GM12878 (cell line): ENCODE results near the gene CCSER2. TPM values are rescaled to one million over a fixed set of nuclear protein-coding genes. Genes with fewer than 3 reads are reported as not detected.

Experiments
- BHLHE40 ChIP-seq, 2 experiments: fragments of 450-650 bp in 1 of 2; IDR thresholded peaks; 2 replicates each; pipeline ENCODE4 v1.6.1; 2011 to 2017; ENCODE audit warnings: low read depth in 2 of 2, borderline replicate concordance in 1 of 2, improper control_type of control experiment in 1 of 2, low read length in 1 of 2, mild to moderate bottlenecking in 1 of 2
- CEBPZ ChIP-seq: fragments of 150-350 bp; IDR thresholded peaks from 2 replicates; pipeline ENCODE4 v1.6.1; 2016; ENCODE audit warnings: low read depth, low read length
- FOS ChIP-seq: IDR thresholded peaks from 3 replicates; pipeline ENCODE4 v1.6.1; 2011; ENCODE audit warnings: borderline replicate concordance; ENCODE audit not compliant: insufficient read length; ENCODE audit errors: extremely low read depth
- JUND ChIP-seq: IDR thresholded peaks from 2 replicates; pipeline ENCODE4 v1.6.1; 2012; ENCODE audit warnings: low read depth, mild to moderate bottlenecking, low read length, improper control_type of control experiment, moderate library complexity
- KAT2A ChIP-seq: conservative IDR thresholded peaks from 2 replicates; pipeline ENCODE4 v1.6.1; 2011; ENCODE audit warnings: low read depth, low read length; ENCODE audit not compliant: control insufficient read depth
- MAX ChIP-seq: IDR thresholded peaks from 2 replicates; pipeline ENCODE4 v1.6.1; 2012; ENCODE audit warnings: low read depth, low read length, improper control_type of control experiment
- MYB ChIP-seq: fragments of 150-350 bp; IDR thresholded peaks from 2 replicates; pipeline ENCODE4 v1.6.1; 2014; ENCODE audit warnings: mild to moderate bottlenecking, low read depth, low read length, borderline replicate concordance
- MYC ChIP-seq: IDR thresholded peaks from 2 replicates; pipeline ENCODE4 v1.6.1; 2011; ENCODE audit warnings: mild to moderate bottlenecking, low read length, moderate library complexity, inconsistent platforms; ENCODE audit not compliant: insufficient read depth, insufficient replicate concordance, insufficient read length, severe bottlenecking
- NR2C2 ChIP-seq: IDR thresholded peaks from 2 replicates; pipeline ENCODE4 v1.6.1; 2011; ENCODE audit warnings: borderline replicate concordance, low read depth; ENCODE audit not compliant: control insufficient read depth, insufficient read length
- SMARCA5 ChIP-seq: fragments of 450-650 bp; IDR thresholded peaks from 2 replicates; pipeline ENCODE4 v1.6.1; 2017; ENCODE audit warnings: mild to moderate bottlenecking
- TBL1XR1 ChIP-seq: IDR thresholded peaks from 2 replicates; pipeline ENCODE4 v1.6.1; 2012; ENCODE audit warnings: low read depth, low read length, improper control_type of control experiment
- TCF12 ChIP-seq: IDR thresholded peaks from 2 replicates; pipeline ENCODE4 v1.6.1; 2011; ENCODE audit warnings: low read depth, mild to moderate bottlenecking, low read length
- ZBTB40 ChIP-seq: fragments of 450-650 bp; IDR thresholded peaks from 2 replicates; pipeline ENCODE4 v1.6.1; 2016; ENCODE audit warnings: mild to moderate bottlenecking, moderate library complexity, borderline replicate concordance
- ZSCAN29 ChIP-seq: fragments of 450-650 bp; IDR thresholded peaks from 2 replicates; pipeline ENCODE4 v1.6.1; 2017; ENCODE audit warnings: mild to moderate bottlenecking, moderate library complexity
- polyA plus RNA-seq, 11 experiments: library from polyadenylated mRNA; depleted of rRNA in 4 of 11; unstranded in 6 of 11; stranded (reverse) in 5 of 11; fragments of >200 nt; fragmentation: Nextera tagmentation in 4 of 11; fragmentation: Illumina TruSeq in 1 of 11; extraction: Ambion mirVana in 4 of 11; extraction: Trizol in 1 of 11; gene quantifications; 1 replicate in 1 of 11; 2 replicates in 10 of 11; pipeline versions ENCODE4 v1.2.1 to v1.2.3, GENCODE V29; 2011 to 2016; ENCODE audit warnings: inconsistent platforms in 2 of 11, missing spikeins in 2 of 11, low read depth in 1 of 11
- total RNA-seq, 4 experiments: library from RNA; depleted of rRNA in 3 of 4; stranded (reverse); fragments of >200 nt in 3 of 4; fragmentation: Illumina TruSeq in 1 of 4; extraction: Trizol in 1 of 4; gene quantifications; 2 replicates each; pipeline versions ENCODE4 v1.2.1 to v1.2.3, GENCODE V29; 2013 to 2021

Gene CCSER2
- total and polyA plus RNA-seq, 10 of the 15 experiments (the other 5 are each of a cell fraction or from before 2014, with no cell fraction given): 4.7 to 18.8 (median 13.2) TPM

GRCh38 chr10:84343831-84344230, 15.4 kb downstream of the CCSER2 start (continued):
- no peak for TF ChIP-seq MYC
- TF ChIP-seq MYB: no peak
- no peak for TF ChIP-seq SMARCA5
- TF ChIP-seq FOS: no peak
- no peak for TF ChIP-seq ZSCAN29
- TF ChIP-seq ZBTB40: no peak
- no peak for TF ChIP-seq CEBPZ
- TF ChIP-seq JUND: no peak
- TF ChIP-seq TBL1XR1: no peak
- no peak for TF ChIP-seq TCF12
- TF ChIP-seq MAX: no peak
- no peak for TF ChIP-seq NR2C2
- TF ChIP-seq KAT2A: no peak
- no peak for TF ChIP-seq BHLHE40 (IDR thresholded peaks at IDR 0.05; ENCODE audit: borderline replicate concordance in 1 of 2, low read depth in 2 of 2, low read length in 1 of 2)
- TF ChIP-seq, all 136 proteins: peak for 0
